Subcutaneous adipose tissue (tissue), 4 donors: ENCODE data around the gene RGS16. TPM values are rescaled to one million over a fixed set of nuclear protein-coding genes. Genes with fewer than 3 reads are reported as not detected.

Source experiments
- total RNA-seq, 4 donors: library from RNA; depleted of rRNA; stranded (reverse); fragments of >200 nt; gene quantifications; one replicate each; pipeline ENCODE4 v1.1.0, GENCODE V29; 2016
- TF ChIP-seq, protein P1 (sequence below): fragments of 450-650 bp; IDR thresholded peaks from one replicate; pipeline ENCODE4 v1.5.1; 2016; ENCODE audit warnings: low read depth, mild to moderate bottlenecking, control low read depth, antibody characterized with exemption, moderate library complexity

RGS16 gene
- total RNA-seq, 4 donors from 2014 or later, result 0.49 to 0.88 (median 0.80) TPM

GRCh38 chr1:182629080-182629479, 24.9 kb upstream of the RGS16 start:
- TF ChIP-seq, protein P1, sequence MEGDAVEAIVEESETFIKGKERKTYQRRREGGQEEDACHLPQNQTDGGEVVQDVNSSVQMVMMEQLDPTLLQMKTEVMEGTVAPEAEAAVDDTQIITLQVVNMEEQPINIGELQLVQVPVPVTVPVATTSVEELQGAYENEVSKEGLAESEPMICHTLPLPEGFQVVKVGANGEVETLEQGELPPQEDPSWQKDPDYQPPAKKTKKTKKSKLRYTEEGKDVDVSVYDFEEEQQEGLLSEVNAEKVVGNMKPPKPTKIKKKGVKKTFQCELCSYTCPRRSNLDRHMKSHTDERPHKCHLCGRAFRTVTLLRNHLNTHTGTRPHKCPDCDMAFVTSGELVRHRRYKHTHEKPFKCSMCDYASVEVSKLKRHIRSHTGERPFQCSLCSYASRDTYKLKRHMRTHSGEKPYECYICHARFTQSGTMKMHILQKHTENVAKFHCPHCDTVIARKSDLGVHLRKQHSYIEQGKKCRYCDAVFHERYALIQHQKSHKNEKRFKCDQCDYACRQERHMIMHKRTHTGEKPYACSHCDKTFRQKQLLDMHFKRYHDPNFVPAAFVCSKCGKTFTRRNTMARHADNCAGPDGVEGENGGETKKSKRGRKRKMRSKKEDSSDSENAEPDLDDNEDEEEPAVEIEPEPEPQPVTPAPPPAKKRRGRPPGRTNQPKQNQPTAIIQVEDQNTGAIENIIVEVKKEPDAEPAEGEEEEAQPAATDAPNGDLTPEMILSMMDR, result no peak

- TF ChIP-seq, protein P1, result no peak
Measured at GRCh38 chr1:182628657-182629056, 24.5 kb upstream of the RGS16 start.

GRCh38 chr1:182627622-182628021, 23.4 kb upstream of the RGS16 start:
- TF ChIP-seq, protein P1, result no peak

DNA sequence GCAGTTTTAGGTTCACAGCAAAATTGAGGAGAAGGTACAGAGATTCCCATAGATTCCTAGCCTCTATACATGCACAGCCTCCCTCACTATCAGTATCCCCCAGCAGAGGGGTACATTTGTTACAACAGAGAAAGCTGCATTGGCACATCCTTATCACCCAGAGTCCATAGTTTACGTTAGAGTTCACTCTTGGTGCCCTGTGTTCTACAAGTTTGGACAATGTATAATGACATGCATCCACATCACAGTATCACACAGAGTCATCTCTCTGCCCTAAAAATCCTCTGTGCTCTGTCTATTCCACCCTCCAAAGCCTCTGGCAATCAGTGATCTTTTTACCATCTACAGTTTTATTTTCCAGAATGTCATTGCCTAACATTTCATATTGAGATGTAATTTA, 22.3 kb upstream of the RGS16 start:
- TF ChIP-seq, protein P1, result no peak

DNA sequence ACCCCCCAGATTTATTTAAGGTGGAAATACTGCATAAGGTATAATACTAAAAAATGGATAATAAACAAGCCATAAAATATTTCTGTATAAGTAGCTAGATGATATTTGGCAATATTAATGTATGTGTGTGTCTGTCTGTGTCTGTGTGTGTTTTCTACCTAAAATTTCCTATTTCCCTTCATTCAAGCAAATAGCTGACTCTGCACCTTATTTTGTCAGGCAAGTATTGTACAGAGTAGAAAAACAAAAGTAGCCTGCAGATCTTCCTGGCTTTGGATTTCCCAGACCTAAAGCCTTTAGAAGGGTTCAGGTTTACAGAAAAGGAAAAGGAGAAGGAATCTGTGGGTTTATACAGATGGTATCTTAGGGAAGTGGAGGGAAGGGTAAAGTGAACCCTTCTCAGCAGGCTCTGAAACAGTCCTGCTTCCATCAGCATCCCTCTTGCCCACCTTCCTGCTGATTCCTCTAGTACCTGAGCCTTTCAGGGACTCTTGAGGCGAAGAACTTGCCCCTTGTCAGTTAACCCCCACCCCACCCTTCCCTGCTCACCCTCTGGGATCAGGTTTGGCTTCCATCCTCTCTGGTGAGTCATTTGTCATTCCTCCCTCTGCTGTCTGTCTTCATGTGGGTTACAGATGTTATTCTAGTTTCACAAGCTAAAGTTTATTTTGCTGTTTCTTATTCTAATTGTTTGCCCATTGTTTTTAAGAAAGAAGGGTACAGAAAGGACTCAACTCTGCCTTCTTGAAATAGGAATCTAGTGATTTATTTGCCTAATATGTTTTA, 21.7 kb upstream of the RGS16 start:
- TF ChIP-seq, protein P1, result no peak

DNA sequence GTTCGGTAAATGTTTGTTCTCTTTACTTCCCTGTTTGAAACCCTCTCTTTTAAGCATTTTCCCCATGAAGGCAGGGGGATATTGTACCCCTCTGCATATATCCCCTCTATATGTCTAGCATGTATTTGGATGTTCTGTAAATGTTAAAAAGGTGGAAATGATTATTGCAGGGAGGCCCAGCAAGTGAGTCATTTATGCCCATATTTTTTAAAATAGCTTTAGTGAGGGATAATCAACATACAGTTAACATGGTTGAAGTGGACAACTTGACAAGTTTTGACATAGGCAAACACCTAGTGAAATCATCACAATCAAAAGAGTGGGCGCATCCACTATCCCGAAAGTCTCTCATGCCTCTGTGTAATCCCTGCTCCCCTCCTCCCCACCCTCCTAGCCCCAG, 20.8 kb upstream of the RGS16 start:
- TF ChIP-seq, protein P1, result no peak

GRCh38 chr1:182624577-182624976, 20.4 kb upstream of the RGS16 start:
- TF ChIP-seq, protein P1, result no peak
